Measurements from ENCODE around the gene ZNF41.

Gene ZNF41

DNA sequence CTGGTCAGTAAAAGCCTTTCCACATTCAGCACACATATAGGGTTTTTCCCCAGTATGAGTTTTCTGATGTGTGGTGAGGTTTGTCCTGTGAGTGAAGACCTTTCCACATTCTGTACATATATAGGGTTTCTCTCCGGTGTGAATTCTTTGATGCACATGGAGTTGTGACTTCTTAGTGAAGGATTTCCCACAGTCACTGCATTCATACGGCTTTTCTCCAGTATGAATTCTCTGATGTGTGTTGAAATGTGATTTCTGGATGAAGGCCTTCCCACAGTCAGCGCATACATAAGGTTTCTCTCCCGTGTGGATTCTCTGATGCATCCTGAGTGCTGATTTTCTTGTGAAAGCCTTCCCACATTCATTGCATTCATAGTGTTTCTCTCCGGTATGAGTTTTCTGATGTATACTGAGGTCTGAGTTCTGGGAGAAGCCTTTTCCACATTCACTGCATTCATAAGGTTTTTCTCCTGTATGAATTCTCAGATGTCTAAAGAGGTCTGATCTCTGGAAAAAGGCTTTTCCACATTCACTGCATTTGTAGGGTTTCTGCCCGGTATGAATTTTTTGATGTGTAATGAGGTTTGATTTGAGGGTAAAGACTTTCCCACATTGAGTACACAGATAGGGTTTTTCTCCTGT lies 34.7 kb downstream of the ZNF41 start:
- H3K9me3 ChIP-seq (ENCODE audit: control insufficient read depth, insufficient read depth, low read length): peaks cover 25% of the 10 kb centered on the region; the same call in 1 of the 2 replicates
- H3K27me3 ChIP-seq (ENCODE audit: control insufficient read depth, low read length): no peaks in the 10 kb centered on the region
- TF ChIP-seq EZH2phosphoT487 (IDR thresholded peaks at IDR 0.05; ENCODE audit: borderline replicate concordance, low read length): no peak
- TF ChIP-seq, protein P1, sequence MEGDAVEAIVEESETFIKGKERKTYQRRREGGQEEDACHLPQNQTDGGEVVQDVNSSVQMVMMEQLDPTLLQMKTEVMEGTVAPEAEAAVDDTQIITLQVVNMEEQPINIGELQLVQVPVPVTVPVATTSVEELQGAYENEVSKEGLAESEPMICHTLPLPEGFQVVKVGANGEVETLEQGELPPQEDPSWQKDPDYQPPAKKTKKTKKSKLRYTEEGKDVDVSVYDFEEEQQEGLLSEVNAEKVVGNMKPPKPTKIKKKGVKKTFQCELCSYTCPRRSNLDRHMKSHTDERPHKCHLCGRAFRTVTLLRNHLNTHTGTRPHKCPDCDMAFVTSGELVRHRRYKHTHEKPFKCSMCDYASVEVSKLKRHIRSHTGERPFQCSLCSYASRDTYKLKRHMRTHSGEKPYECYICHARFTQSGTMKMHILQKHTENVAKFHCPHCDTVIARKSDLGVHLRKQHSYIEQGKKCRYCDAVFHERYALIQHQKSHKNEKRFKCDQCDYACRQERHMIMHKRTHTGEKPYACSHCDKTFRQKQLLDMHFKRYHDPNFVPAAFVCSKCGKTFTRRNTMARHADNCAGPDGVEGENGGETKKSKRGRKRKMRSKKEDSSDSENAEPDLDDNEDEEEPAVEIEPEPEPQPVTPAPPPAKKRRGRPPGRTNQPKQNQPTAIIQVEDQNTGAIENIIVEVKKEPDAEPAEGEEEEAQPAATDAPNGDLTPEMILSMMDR (IDR thresholded peaks at IDR 0.05; ENCODE audit: low read depth, low read length, poor library complexity, severe bottlenecking): no peak
- H3K4me1 ChIP-seq (ENCODE audit: control insufficient read depth, low read length): no peaks in the 10 kb centered on the region
- H4K20me1 ChIP-seq (ENCODE audit: control insufficient read depth, insufficient read depth, low read depth, low read length): no peaks in the 10 kb centered on the region
- H3K36me3 ChIP-seq (ENCODE audit: control insufficient read depth, low read length): peaks cover 42% of the 10 kb centered on the region
- H3K79me2 ChIP-seq (ENCODE audit: control insufficient read depth, low read length): no peaks in the 10 kb centered on the region
- no peak overlapping the region for H3K4me2 ChIP-seq (ENCODE audit: low read length)
- no peak overlapping the region for H3K4me3 ChIP-seq (ENCODE audit: low read length)
- no peaks in the 10 kb centered on the region for H3F3A ChIP-seq (ENCODE audit: control insufficient read depth, insufficient read depth)
- H3K27ac ChIP-seq (ENCODE audit: low read depth, low read length): no peak overlapping the region
- H3K9me2 ChIP-seq (replicated peaks; ENCODE audit: control insufficient read depth, low read length): no peaks in the 10 kb centered on the region

DNA sequence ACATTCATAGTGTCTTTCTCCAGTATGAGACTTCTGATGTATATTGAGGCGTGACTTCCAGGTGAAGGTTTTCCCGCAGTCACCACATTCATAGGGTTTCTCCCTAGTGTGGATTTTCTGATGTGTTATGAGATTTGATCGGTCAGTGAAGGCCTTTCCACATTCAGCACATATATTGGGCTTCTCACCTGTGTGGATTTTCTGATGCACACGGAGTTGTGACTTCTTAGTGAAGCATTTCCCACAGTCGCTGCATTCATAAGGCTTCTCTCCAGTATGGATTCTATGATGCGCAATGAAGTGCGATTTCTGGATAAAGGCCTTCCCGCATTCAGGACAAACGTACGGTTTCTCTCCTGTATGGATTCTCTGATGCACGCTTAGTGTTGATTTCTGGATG lies 35.4 kb downstream of the ZNF41 start:
- Histone ChIP-seq H4K20me1 (ENCODE audit: control insufficient read depth, insufficient read depth, low read depth, low read length) (no peaks in the 10 kb centered on the region), H3K27me3 (ENCODE audit: control insufficient read depth, low read length) (no peaks in the 10 kb centered on the region), H3K4me1 (ENCODE audit: control insufficient read depth, low read length) (no peaks in the 10 kb centered on the region), H3K9me2 (replicated peaks; ENCODE audit: control insufficient read depth, low read length) (no peaks in the 10 kb centered on the region), H3F3A (ENCODE audit: control insufficient read depth, insufficient read depth) (no peaks in the 10 kb centered on the region), H3K79me2 (ENCODE audit: control insufficient read depth, low read length) (no peaks in the 10 kb centered on the region), H3K4me3 (ENCODE audit: low read length) (no peak overlapping the region), H3K9me3 (ENCODE audit: control insufficient read depth, insufficient read depth, low read length) (peaks cover 25% of the 10 kb centered on the region; the same call in 1 of the 2 replicates), H3K4me2 (ENCODE audit: low read length) (no peak overlapping the region), H3K36me3 (ENCODE audit: control insufficient read depth, low read length) (peaks cover 40% of the 10 kb centered on the region), H3K27ac (ENCODE audit: low read depth, low read length) (no peak overlapping the region)
- no peak for TF ChIP-seq EZH2phosphoT487 (IDR thresholded peaks at IDR 0.05; ENCODE audit: borderline replicate concordance, low read length)
- TF ChIP-seq, protein P1 (IDR thresholded peaks at IDR 0.05; ENCODE audit: low read depth, low read length, poor library complexity, severe bottlenecking): no peak

DNA sequence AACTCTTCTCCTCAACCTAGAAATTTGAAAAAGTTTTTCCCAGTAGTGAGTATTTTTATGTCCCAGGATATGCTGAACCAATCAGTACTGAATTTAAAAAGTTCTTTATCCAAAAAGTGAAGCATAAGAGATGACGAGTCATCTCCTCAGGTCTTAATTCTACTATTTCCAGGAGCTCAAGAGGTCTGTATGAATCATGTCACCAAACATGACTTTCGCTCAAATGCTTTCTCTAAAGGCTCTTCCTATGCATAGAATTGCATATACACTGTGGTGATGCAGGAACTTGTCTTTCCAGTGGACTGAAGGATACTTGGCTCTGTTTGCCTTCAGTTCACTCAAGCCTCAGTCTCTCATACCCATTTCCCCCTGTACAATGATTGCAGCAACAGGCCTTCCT lies 36.1 kb downstream of the ZNF41 start:
- Histone ChIP-seq H3K36me3 (ENCODE audit: control insufficient read depth, low read length) (peaks cover 36% of the 10 kb centered on the region), H3K27me3 (ENCODE audit: control insufficient read depth, low read length) (no peaks in the 10 kb centered on the region), H3K79me2 (ENCODE audit: control insufficient read depth, low read length) (no peaks in the 10 kb centered on the region), H3K27ac (ENCODE audit: low read depth, low read length) (no peak overlapping the region), H3K9me2 (replicated peaks; ENCODE audit: control insufficient read depth, low read length) (no peaks in the 10 kb centered on the region), H3K4me3 (ENCODE audit: low read length) (no peak overlapping the region), H3K9me3 (ENCODE audit: control insufficient read depth, insufficient read depth, low read length) (peaks cover 25% of the 10 kb centered on the region; the same call in 1 of the 2 replicates), H3K4me2 (ENCODE audit: low read length) (no peak overlapping the region), H3K4me1 (ENCODE audit: control insufficient read depth, low read length) (no peaks in the 10 kb centered on the region), H4K20me1 (ENCODE audit: control insufficient read depth, insufficient read depth, low read depth, low read length) (no peaks in the 10 kb centered on the region), H3F3A (ENCODE audit: control insufficient read depth, insufficient read depth) (no peaks in the 10 kb centered on the region)
- TF ChIP-seq, protein P1 (IDR thresholded peaks at IDR 0.05; ENCODE audit: low read depth, low read length, poor library complexity, severe bottlenecking): no peak
- no peak for TF ChIP-seq EZH2phosphoT487 (IDR thresholded peaks at IDR 0.05; ENCODE audit: borderline replicate concordance, low read length)
